PC-9 (cell line): ENCODE data around the gene CNTN5.

Experiments
- CTCF ChIP-seq: fragments of 200-600 bp; sonication (generic); conservative IDR thresholded peaks from 2 replicates; pipeline ENCODE4 v1.6.1; 2017; ENCODE audit warnings: mixed run types, antibody characterized with exemption, mild to moderate bottlenecking, moderate library complexity
- EZH2 ChIP-seq: fragments of 200-600 bp; sonication (generic); IDR thresholded peaks from 2 replicates; pipeline ENCODE4 v1.8.0; 2017; ENCODE audit warnings: antibody characterized with exemption, low read depth

DNA sequence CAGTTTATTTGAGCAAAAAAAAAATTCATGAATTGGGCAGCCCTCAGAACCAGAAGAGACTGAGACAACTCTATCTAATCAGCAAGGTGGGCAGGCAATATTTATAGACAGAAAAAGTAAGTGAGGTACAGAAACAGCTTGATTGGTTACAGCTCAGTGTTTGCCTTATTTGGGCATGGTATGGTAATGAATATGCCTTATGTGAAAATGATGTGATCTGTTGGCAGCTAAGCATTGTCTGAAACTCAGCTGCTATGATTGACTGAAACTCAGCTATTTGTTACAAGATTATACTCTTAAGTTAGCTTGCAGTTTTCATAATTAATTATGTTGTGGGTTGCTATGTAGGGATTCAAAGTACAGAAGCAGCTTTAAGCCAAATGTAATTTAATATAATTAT lies 127.6 kb downstream of the CNTN5 start:
- TF ChIP-seq CTCF (no peak), EZH2 (no peak)
